Fibroblast of mammary gland (primary cell): ENCODE measurements around the gene ADAMTS3.

Source experiments
- DNase-seq: peaks from one replicate; pipeline ENCODE4 v3.0.0-alpha.2; 2010; ENCODE audit warnings: low read depth
- H3K4me3 ChIP-seq: 2 replicates; pipeline ENCODE4 v1.5.1; 2011; ENCODE audit warnings: low read depth, mild to moderate bottlenecking, low read length, moderate library complexity; ENCODE audit not compliant: control insufficient read depth
- TF ChIP-seq, protein P1 (sequence below): conservative IDR thresholded peaks from 2 replicates; pipeline ENCODE4 v1.5.1; 2011; ENCODE audit warnings: low read depth, low read length, inconsistent platforms; ENCODE audit not compliant: control insufficient read depth, insufficient read depth

The ADAMTS3 gene

DNA sequence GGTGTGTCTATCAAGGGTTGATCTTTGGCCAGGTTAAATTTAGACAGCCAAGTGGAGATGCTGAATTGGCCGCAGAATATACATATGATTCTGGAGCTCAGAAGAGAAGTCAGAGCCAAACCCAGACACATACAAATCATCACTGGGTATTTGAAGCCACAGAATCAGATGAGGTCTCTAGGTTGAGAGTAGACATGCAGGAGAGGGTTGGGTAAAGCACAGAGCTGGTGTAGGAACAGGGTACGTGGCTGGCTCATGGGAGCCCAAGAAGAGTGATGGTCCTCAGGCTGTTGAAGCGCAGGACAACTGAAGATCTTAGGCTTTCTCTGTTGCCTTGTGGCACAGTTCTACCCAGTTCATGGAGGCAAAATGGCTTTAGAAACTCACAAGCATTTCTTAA is 37.7 kb downstream of the ADAMTS3 start:
- no peak overlapping the region for H3K4me3 ChIP-seq
- no peak for DNase-seq
- TF ChIP-seq, protein P1, sequence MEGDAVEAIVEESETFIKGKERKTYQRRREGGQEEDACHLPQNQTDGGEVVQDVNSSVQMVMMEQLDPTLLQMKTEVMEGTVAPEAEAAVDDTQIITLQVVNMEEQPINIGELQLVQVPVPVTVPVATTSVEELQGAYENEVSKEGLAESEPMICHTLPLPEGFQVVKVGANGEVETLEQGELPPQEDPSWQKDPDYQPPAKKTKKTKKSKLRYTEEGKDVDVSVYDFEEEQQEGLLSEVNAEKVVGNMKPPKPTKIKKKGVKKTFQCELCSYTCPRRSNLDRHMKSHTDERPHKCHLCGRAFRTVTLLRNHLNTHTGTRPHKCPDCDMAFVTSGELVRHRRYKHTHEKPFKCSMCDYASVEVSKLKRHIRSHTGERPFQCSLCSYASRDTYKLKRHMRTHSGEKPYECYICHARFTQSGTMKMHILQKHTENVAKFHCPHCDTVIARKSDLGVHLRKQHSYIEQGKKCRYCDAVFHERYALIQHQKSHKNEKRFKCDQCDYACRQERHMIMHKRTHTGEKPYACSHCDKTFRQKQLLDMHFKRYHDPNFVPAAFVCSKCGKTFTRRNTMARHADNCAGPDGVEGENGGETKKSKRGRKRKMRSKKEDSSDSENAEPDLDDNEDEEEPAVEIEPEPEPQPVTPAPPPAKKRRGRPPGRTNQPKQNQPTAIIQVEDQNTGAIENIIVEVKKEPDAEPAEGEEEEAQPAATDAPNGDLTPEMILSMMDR, result no peak

DNA sequence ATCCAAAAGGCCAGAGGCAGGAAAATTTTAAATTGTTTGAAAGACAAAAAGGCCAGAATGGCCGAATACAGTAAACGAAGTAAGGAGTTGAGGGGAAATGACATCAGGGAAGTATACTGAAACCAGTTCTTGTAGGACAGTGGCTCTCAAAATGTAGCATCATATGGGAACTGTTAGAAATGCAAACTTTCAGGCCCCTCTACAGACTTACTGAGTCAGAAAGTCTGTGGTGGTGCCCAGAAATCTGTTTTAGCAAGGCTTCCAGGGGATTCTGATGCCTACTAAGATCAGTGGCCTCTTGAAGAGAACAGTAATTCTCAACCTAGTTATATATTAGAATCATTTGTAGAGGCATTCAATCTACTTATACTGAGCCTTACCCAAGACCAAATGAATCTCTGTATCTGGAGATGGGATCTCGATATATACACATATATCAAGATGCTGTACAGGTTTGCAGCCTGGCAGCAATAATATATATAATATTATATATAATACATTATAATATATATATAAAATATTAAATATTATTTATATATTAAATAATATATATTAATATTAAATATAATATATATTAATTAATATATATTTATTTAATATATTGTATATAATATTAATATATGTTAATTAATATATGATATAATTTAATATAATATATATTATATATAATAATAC is 39.7 kb downstream of the ADAMTS3 start:
- TF ChIP-seq, protein P1, result no peak
- DNase-seq, result no peak
- no peak overlapping the region for H3K4me3 ChIP-seq

DNA sequence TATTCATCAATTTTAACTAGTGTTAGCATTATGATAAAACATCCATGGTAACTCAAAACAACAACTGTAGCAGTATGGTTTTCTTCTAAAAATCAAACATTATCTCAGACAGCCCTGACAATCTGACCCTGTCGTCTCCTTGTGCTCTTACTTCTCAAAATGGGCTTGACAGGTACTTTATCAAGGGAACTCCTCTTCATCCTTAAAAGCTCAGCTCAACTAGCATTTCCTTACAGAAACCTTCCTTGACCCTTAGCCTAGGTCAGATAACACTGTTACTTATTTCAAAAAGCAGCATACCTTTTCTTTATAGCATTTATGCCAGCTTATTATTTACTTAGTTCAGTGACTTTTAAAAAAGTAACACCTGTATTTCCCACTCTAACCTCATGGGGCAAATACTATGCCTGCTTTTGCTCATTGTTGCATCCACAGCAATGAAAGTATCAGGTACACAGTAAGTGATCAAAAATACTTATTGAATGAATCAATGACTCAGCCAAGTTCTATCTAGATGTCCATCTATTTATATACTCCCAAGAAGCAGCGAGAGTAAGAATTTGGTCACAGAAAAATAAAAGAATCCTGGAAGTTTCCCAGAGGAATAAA is 41.9 kb downstream of the ADAMTS3 start:
- no peak overlapping the region for H3K4me3 ChIP-seq
- DNase-seq, result no peak
- TF ChIP-seq, protein P1, result no peak

DNA sequence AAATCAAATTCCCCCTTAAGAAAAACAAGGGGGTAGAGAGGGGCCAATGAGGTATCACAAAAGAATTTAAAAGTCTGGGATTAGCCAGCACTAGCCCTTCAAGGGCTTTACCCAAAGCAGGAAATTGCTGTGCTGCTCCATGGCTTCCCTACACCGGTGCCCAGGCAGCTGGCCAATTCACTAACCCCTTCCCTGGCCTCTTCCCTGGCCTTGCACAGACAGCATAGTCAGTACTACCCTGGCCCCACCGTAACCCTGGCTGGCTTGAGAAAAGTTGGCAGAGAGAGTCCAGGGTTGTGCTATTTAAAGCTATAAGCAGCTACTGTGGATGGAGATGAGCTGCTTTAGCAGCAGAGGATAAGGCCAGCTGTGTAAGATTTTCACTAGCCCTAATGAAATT is 43.1 kb downstream of the ADAMTS3 start:
- TF ChIP-seq, protein P1, result no peak
- H3K4me3 ChIP-seq, result no peak overlapping the region
- DNase-seq, result peak; percentile 73

DNA sequence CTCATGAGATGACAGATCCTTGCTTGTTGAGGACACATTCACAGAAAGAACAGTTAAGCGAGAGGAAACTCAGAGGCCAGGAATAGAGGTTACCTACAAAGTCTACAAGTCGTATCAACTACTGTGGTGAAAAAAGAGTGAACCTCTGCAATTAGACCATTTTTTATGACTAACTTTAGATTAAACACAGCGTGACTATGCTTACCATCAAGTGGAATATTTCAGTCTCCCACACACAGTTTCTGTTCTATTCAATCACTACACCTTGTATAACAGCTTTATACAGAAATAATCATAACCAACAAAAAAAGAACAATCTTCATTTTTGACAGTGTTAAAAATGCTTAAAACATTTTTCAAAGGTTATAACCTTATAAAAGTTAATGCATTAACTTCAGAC is 46.6 kb downstream of the ADAMTS3 start:
- H3K4me3 ChIP-seq, result no peak overlapping the region
- TF ChIP-seq, protein P1, result no peak
- DNase-seq, result no peak

DNA sequence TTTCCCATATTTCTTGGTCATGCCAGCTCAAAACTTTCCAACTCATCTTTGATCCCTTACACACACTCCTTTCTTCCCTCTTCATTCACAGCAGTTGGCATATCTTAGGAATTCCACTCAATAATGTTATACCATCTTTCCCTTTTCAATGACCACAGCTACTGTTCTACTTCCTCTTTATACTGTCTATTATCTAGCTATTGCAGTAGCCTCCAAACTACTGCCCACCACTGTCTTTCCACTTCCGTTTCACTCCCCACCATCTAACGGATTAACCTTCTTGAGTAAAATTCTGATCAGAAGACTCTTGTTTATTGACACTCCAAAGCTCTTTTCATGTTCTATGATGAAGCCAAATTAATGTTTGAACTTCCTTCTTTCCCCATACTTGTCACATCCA is 55.8 kb downstream of the ADAMTS3 start:
- TF ChIP-seq, protein P1, result no peak
- no peak for DNase-seq
- no peak overlapping the region for H3K4me3 ChIP-seq

DNA sequence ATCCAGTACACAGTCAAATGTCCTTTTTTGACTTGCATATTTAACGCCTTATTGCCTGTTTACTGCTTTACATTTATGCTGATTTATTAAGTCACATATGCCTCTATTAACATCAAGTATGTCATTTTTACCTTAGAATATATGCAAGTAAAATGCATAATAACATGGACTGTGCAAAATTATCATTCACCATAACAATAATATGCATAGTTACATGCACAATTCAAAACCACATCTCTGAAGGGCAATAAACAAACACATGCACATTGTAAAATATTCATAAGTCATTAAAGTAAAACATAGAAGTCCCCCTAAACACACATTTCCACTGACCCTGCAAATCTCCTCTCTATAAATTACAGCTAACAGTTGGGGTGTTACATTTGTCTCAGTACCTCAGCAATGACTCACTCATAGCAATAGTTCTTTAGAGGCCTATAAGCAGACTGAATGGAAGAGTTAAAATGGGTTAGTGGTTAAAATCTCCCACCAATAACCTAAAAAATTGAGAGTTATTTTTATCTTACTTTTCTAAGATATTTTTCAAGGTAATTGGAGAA is 61.1 kb downstream of the ADAMTS3 start:
- DNase-seq, result no peak
- no peak overlapping the region for H3K4me3 ChIP-seq
- TF ChIP-seq, protein P1, result no peak
